ENCODE measurements around the gene ADSS2.
"Not testable (repeated sequence)": the region's sequence is repeated elsewhere in the genome, so short reads cannot be mapped to it uniquely, and the experiment has no call there.

ADSS2 gene

GRCh38 chr1:244365262-244365661 lies 86.4 kb downstream of the ADSS2 start:
- DNase-seq (ENCODE audit: low read depth), result not testable (repeated sequence)

- no peak for DNase-seq (ENCODE audit: low read depth)
These were observed 89.2 kb downstream of the ADSS2 start for GRCh38 chr1:244362476-244362875.

- DNase-seq (ENCODE audit: low read depth), result no peak
These were observed 89.8 kb downstream of the ADSS2 start for GRCh38 chr1:244361764-244362473.
